ENCODE data around the gene AIF1.
A peak's percentile ranks its signal among the peaks of the same experiment; 100 is the strongest.
"Not testable (repeated sequence)": the region's sequence is repeated elsewhere in the genome, so short reads cannot be mapped to it uniquely, and the experiment has no call there.

AIF1 gene

DNA sequence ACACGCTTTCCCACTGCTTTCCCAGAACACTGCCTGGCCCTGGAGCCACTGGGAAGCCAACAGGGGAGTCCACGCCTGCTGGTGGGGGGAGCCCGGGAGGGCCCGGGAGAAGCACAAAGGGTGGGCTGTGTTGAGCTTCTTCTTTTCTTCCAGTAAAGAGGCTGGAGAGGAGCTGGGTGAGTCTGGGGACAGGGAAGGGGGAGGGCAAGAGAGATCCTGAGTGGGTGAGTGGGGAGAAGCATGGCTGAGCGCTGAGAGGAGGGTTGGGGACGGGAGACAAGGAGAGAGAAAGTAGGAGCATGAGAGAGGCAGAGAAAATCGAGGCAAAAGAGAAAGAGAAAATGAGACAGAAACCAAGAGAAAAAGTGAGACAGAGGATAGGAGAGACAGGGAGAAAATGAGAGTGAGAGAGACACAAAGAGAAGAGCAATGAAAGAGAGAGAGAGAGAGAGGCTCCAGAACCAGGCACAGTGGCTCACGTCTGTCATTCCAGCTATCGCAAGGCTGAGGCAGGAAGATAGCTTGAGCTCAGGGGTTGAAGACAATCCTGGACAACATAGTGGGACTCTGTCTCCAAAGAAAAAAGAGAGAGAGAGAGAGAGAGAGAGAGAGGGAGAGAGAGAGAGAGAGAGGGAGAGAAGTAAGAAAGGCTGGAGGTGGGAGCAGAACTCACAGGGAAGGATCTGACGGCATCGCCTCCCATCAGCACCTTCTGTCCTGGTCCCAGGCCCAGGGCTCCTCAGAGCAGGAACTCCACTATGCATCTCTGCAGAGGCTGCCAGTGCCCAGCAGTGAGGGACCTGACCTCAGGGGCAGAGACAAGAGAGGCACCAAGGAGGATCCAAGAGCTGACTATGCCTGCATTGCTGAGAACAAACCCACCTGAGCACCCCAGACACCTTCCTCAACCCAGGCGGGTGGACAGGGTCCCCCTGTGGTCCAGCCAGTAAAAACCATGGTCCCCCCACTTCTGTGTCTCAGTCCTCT is 26.9 kb upstream of the AIF1 start:
- Mint-ChIP-seq H3K4me3 (peak overlapping the region; percentile 80), H3K4me1 (ENCODE audit: low read depth) (peaks cover 68% of the 10 kb centered on the region), H3K27me3 (no peaks in the 10 kb centered on the region), H3K9me3 (no peaks in the 10 kb centered on the region), H3K36me3 (ENCODE audit: low read depth) (peaks cover 43% of the 10 kb centered on the region), H3K27ac (peak overlapping the region; percentile 68)
- intact Hi-C loops (cut with micrococcal nuclease) = no loop called here

DNA sequence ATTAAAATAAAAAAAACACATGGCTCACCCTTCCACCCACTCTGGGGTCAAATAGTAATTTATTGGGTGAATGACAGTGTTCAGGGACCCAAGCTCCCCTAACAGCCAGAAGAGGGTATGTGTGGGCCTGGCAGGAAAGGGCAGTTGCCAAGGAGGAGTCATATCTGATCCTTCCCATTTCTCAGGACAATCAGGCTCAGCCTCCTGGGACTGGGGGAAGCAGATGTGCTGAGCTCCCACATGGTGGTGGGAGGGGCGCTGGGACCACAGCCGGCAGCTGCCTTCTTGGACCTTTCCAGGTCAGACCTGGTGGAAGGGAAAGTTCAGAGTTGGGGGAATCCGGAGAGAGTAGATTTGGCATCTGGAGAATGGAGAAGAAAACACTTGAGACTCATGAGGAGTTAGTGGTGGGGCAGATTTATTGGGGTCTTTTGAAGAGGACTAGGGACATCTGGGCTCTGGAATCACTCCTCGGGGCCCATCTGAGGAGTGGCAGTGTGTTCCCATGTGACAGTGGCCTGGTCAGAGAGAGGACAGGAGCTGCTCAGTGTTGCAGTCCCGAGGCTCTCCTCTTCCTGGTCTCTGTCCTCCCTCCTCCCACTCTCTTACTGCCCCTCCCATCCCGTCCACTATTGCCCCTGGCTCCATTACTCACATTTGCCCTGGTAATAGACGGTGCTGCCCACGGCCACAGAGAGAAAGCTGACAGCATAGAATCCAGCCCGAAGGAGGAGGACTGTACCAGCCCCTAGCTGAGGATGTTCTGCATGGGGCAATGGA is 26.0 kb upstream of the AIF1 start:
- H3K27me3 Mint-ChIP-seq = no peaks in the 10 kb centered on the region
- peaks cover 67% of the 10 kb centered on the region for H3K4me1 Mint-ChIP-seq (ENCODE audit: low read depth)
- intact Hi-C loops (cut with micrococcal nuclease) = no loop called here
- peaks cover 43% of the 10 kb centered on the region for H3K36me3 Mint-ChIP-seq (ENCODE audit: low read depth)
- no peaks in the 10 kb centered on the region for H3K9me3 Mint-ChIP-seq
- peak overlapping the region; percentile 79 for H3K4me3 Mint-ChIP-seq
- H3K27ac Mint-ChIP-seq = peak overlapping the region; percentile 62

DNA sequence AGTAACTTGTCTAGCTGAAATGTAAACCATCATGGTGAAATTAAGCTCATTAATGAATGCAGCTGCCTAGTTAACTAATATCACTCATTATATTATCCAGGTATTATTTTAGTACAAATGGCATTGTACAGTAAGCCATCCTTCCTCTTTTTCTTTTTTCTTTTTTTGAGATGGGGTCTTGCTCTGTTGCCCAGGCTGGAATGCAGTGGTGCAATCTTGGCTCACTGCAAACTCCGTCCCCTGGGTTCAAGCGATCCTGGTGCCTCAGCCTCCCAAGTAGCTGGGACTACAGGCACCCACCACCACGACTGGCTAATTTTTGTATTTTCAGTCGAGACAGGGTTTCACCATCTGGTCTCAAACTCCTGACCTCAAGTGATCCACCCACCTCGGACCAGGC is 24.3 kb upstream of the AIF1 start:
- Mint-ChIP-seq H3K4me1 (ENCODE audit: low read depth) (peaks cover 61% of the 10 kb centered on the region), H3K36me3 (ENCODE audit: low read depth) (peaks cover 43% of the 10 kb centered on the region)
- H3K27me3 Mint-ChIP-seq; H3K4me3 Mint-ChIP-seq; H3K9me3 Mint-ChIP-seq; intact Hi-C loops (cut with micrococcal nuclease); H3K27ac Mint-ChIP-seq: not testable (repeated sequence)

DNA sequence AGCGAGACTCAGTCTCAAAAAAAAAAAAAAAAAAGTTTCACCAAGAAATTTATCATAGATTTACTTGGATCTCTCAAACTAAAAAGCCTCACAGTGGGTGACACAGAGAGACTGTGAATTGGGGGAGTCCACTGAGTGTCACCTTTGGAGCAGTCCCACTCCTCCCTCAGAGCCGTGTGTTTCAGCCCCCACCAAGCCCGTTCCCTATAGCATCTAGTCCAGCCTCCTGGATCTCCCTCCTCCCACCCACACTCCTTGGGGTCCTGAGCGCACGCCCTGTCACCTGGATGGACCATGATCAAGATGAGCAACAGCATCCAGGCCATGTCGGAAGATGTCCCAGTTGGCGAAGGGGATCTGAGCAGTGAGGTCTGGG is 22.6 kb upstream of the AIF1 start:
- Mint-ChIP-seq H3K4me3 (no peak overlapping the region), H3K4me1 (ENCODE audit: low read depth) (peaks cover 58% of the 10 kb centered on the region), H3K9me3 (no peaks in the 10 kb centered on the region), H3K27me3 (no peaks in the 10 kb centered on the region), H3K36me3 (ENCODE audit: low read depth) (peaks cover 35% of the 10 kb centered on the region), H3K27ac (peak overlapping the region; percentile 41)
- intact Hi-C loops (cut with micrococcal nuclease) = no loop called here

DNA sequence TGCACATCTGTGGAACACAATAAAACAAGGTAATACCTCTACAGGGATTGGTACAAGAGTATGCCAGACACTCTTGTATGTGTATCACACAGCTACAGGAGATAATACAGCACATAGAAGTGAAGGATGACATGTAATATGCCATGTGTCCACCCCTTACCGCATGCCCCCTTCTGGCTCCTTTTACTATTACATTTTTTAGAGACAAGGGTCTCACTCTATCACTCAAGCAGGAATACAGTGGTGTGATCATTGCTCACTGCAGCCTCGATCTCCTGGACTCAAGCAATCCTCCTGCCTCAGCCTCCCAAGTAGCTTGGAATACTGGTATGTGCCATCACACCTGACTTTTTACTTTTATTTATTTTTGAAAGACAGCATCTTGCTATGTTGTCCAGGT is 18.0 kb upstream of the AIF1 start:
- intact Hi-C loops (cut with micrococcal nuclease) = loop anchor here (5.0 kb wide), 1 partner anchor 105 kb away; no protein-coding TSS in a partner anchor
- H3K4me1 Mint-ChIP-seq (ENCODE audit: low read depth) = peaks cover 37% of the 10 kb centered on the region
- no peak overlapping the region for H3K27ac Mint-ChIP-seq
- no peaks in the 10 kb centered on the region for H3K36me3 Mint-ChIP-seq (ENCODE audit: low read depth)
- H3K27me3 Mint-ChIP-seq = no peaks in the 10 kb centered on the region
- no peaks in the 10 kb centered on the region for H3K9me3 Mint-ChIP-seq
- H3K4me3 Mint-ChIP-seq = no peak overlapping the region

DNA sequence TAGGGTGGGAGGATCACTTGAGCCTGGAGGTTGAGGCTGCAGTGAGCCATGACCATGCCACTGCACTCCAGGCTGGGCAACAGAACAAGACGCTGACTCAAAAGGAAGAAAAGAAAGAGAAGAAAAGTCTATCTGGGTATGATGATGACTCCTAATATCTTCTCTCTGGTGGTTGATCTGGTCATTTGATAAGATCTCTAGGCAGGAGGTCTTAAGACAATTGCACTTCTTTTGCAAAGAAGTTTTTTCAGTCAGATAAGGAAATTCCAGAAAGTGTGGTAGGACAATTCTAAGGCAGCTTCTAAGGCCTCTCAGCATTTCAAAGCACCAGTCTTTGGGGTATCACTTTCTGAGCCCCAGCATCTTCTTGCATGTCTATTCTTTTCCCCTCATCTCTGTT is 7.7 kb upstream of the AIF1 start:
- Mint-ChIP-seq H3K9me3 (no peaks in the 10 kb centered on the region), H3K27me3 (no peaks in the 10 kb centered on the region), H3K4me1 (ENCODE audit: low read depth) (peaks cover 27% of the 10 kb centered on the region), H3K36me3 (ENCODE audit: low read depth) (no peaks in the 10 kb centered on the region), H3K27ac (no peak overlapping the region), H3K4me3 (no peak overlapping the region)
- intact Hi-C loops (cut with micrococcal nuclease) = no loop called here

DNA sequence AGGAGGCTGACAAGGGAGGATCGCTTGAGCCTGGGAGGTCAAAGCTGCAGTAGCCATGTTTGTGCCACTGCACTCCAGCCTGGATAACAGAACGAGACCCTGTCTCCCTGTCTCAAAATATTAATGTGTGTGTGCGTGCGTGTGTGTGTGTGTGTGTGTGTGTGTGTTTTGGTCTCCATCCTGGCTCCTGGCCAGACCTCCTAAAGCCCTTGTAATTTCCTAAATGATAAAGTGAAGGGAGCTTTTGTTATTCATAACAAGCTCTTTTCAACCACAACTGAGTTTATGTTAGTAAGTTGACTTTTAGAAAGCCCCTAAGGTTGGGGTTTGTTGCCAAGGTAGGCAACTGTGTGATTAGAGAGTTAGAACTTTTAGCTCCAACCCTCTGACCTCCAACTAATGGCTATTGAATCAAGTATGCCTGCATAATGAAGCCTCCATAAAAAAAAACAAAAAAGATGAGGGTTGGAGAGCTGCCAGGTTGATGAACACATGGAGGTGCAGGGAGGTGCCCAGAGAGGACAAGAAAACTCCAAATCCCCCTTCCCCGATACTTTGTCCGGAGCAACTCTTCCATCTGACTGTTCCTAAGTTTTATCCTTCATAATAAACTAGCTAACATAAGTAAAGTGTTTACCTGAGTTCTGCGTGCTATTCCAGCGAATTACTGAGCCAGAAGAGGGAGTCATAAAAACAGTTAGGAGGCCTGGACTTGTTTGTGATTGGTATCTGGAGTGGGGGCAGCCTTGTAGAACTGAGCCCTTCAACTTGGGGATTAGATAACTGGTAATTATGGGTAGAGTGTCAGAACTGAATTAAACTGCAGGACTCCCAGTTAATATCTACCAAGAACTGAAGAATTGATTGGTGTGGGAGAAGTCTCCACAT is 5.3 kb upstream of the AIF1 start:
- Mint-ChIP-seq H3K4me1 (ENCODE audit: low read depth) (peaks cover 37% of the 10 kb centered on the region), H3K4me3 (no peak overlapping the region), H3K9me3 (no peaks in the 10 kb centered on the region), H3K27ac (peak overlapping the region; percentile 32), H3K27me3 (no peaks in the 10 kb centered on the region), H3K36me3 (ENCODE audit: low read depth) (peaks cover 2% of the 10 kb centered on the region)
- intact Hi-C loops (cut with micrococcal nuclease) = no loop called here

DNA sequence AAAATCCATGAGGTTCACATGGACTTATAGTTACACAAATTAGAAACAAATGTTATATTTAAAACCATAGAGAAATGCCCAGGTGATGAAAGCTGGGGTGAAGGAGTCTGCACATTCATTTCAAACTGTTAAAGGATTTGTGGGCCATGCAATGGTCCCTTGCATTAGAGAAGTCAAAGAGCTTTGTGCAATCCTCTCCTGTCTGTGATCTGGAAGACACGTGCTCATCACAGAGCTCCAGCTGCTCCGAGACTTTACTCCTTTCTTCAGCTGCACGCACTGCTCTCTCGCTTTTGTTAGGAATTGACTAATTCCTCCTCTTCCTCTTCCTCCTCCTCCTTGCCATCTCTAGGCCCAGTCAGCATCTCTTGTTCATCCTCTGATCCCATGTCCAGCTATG is 4.1 kb upstream of the AIF1 start:
- no peak overlapping the region for H3K4me3 Mint-ChIP-seq
- no peaks in the 10 kb centered on the region for H3K9me3 Mint-ChIP-seq
- intact Hi-C loops (cut with micrococcal nuclease) = no loop called here
- H3K27ac Mint-ChIP-seq = peak overlapping the region; percentile 23
- peaks cover 47% of the 10 kb centered on the region for H3K4me1 Mint-ChIP-seq (ENCODE audit: low read depth)
- no peaks in the 10 kb centered on the region for H3K27me3 Mint-ChIP-seq
- H3K36me3 Mint-ChIP-seq (ENCODE audit: low read depth) = peaks cover 14% of the 10 kb centered on the region

DNA sequence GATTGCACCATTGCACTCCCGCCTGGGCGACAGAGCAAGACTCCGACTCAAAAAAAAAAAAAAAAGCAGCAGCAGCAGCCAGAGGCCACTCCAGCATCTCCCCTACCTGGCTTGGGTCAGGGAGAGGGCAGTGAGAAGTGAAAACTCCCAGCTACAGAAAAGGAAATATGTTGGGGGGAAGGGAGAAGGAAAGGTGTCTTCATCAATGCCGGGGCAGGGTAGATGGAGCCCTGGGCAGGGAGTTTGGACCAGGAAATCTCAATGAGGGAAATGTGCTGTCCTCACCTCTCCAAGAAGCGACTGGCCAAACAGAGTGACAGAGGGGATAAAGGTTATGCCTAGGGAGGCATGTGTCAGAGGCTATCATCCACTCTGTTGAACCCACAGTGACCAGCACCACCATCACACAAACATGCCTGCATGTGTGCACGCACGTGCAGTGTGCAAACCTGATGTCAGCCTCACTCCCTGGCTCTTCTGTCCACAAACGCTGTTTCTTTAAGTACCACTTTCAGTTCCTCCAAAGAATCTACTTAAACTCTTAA is 887 bp upstream of the AIF1 start:
- peak overlapping the region; percentile 98 for H3K4me3 Mint-ChIP-seq
- peaks cover 76% of the 10 kb centered on the region for H3K4me1 Mint-ChIP-seq (ENCODE audit: low read depth)
- peak overlapping the region; percentile 95 for H3K27ac Mint-ChIP-seq
- intact Hi-C loops (cut with micrococcal nuclease) = no loop called here
- peaks cover 43% of the 10 kb centered on the region for H3K36me3 Mint-ChIP-seq (ENCODE audit: low read depth)
- no peaks in the 10 kb centered on the region for H3K27me3 Mint-ChIP-seq
- H3K9me3 Mint-ChIP-seq = no peaks in the 10 kb centered on the region

DNA sequence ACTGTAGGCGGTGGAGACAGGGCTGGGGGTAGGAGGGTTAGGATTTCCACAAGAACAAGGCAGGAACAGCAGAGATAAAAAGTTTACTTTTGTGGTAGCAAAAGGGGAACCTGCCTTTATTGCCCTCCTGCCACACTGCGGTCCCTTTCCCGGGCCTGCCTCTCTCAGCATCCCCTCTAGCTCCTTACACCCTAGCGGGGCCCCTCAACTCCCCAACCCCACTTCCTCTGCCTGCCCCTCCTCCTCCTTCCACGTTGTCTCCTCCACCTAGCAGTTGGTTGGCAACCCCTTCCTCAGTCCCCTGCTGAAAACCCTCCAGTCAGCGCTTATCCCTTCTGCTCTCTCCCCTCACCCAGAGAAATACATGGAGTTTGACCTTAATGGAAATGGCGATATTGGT is 714 bp downstream of the AIF1 start:
- peak overlapping the region; percentile 98 for H3K4me3 Mint-ChIP-seq
- no peaks in the 10 kb centered on the region for H3K27me3 Mint-ChIP-seq
- intact Hi-C loops (cut with micrococcal nuclease) = no loop called here
- H3K9me3 Mint-ChIP-seq = no peaks in the 10 kb centered on the region
- peaks cover 52% of the 10 kb centered on the region for H3K36me3 Mint-ChIP-seq (ENCODE audit: low read depth)
- H3K4me1 Mint-ChIP-seq (ENCODE audit: low read depth) = peaks cover 67% of the 10 kb centered on the region
- H3K27ac Mint-ChIP-seq = peak overlapping the region; percentile 95

DNA sequence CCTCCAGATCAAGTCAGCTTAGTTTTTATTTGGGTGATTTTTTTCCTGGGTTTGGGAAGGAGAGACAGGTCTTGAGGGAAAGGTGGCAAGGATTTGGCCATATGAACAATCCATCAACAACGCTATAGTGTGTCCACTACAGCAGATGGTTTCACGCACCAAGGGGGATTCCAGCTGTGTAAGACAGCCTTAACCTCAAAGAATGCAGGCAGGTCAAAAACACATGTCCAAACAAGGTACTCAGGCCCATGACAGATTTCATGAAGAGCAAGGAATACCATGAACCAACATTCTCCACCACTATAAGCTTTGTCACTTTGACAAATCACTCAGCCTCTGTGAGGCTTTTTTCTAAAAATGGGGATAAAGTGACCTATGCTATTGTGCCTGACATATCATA is 2.0 kb downstream of the AIF1 start:
- no peaks in the 10 kb centered on the region for H3K27me3 Mint-ChIP-seq
- H3K9me3 Mint-ChIP-seq = no peaks in the 10 kb centered on the region
- H3K4me1 Mint-ChIP-seq (ENCODE audit: low read depth) = peaks cover 65% of the 10 kb centered on the region
- H3K4me3 Mint-ChIP-seq = peak overlapping the region; percentile 98
- intact Hi-C loops (cut with micrococcal nuclease) = no loop called here
- peaks cover 63% of the 10 kb centered on the region for H3K36me3 Mint-ChIP-seq (ENCODE audit: low read depth)
- H3K27ac Mint-ChIP-seq = peak overlapping the region; percentile 95

DNA sequence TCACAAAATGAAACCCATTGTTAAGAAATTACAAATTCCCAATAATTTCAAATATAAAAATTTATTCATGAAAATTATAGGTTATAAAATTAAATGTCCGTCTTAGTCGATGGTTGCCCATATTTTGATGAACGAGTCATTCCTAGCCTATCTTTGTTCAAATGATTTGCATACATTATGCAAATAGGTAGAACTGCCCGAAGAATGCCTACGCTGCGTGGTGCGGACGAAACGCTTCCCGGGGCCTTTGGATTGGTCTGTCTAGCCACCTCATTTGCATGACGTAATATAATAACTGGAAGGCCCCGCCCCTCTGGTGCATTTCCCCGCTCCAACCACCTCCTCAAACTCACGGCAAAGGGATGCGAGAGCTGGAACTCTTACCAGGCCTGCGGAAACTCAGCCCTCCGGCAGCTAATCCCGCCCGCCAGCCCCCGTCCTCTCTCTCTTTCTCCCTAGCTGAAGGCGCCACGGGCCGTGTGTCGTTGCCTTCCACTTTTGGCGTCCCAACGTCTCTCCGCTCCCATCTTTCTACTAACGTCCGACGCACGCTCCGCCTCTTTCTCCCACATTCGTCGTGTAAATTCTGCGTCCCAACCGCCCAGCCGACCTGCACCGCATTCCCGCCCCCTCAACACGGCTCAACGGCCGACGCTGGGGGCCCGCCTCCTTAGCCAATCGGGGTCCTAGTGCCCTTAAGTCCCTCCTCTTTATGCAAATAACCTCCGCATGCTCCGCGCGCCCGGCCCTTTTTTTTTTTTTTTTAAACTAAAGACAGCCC is 5.0 kb downstream of the AIF1 start:
- H3K27ac Mint-ChIP-seq = peak overlapping the region; percentile 96
- H3K36me3 Mint-ChIP-seq (ENCODE audit: low read depth) = peaks cover 84% of the 10 kb centered on the region
- intact Hi-C loops (cut with micrococcal nuclease) = loop anchor here (1.0 to 5.0 kb wide), 2 partner anchors 32 to 47 kb away; partner anchors contain the start of genes BAG6, CSNK2B and LY6G5B
- peaks cover 58% of the 10 kb centered on the region for H3K4me1 Mint-ChIP-seq (ENCODE audit: low read depth)
- no peaks in the 10 kb centered on the region for H3K27me3 Mint-ChIP-seq
- peak overlapping the region; percentile 93 for H3K4me3 Mint-ChIP-seq
- H3K9me3 Mint-ChIP-seq = no peaks in the 10 kb centered on the region

Measured in dendritic cell treated with granulocyte-macrophage colony-stimulating factor and Interleukin-4, amounts not matched to agents 40 ng/mL and 50 ng/mL, for 4 days (primary cell).